ENCODE data around the gene FMR1NB. TPM values are rescaled to one million over a fixed set of nuclear protein-coding genes. Genes with fewer than 3 reads are reported as not detected.

Gene FMR1NB
- total RNA-seq, 1 donor from 2014 or later: not detected

DNA sequence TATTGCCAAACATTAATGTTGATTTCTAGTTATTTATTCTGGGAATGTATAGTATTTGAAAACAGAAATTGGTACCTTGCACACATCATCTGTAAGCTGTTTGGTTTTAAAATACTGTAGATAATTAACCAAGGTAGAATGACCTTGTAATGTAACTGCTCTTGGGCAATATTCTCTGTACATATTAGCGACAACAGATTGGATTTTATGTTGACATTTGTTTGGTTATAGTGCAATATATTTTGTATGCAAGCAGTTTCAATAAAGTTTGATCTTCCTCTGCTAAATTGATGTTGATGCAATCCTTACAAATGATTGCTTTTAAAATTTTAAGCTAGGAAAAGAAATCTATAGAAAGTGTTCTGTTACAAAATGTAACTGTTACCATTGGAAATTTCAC, 30.8 kb upstream of the FMR1NB start:
- Mint-ChIP-seq H3K36me3 (ENCODE audit: low read depth) (peaks cover 28% of the 10 kb centered on the region), H3K27ac (no peak overlapping the region), H3K9me3 (no peaks in the 10 kb centered on the region), H3K4me3 (no peak overlapping the region), H3K4me1 (no peaks in the 10 kb centered on the region), H3K27me3 (no peaks in the 10 kb centered on the region)
- CTCF ChIA-PET: no interaction called here
- POLR2A ChIA-PET: no interaction called here
- TF ChIP-seq, protein P1, sequence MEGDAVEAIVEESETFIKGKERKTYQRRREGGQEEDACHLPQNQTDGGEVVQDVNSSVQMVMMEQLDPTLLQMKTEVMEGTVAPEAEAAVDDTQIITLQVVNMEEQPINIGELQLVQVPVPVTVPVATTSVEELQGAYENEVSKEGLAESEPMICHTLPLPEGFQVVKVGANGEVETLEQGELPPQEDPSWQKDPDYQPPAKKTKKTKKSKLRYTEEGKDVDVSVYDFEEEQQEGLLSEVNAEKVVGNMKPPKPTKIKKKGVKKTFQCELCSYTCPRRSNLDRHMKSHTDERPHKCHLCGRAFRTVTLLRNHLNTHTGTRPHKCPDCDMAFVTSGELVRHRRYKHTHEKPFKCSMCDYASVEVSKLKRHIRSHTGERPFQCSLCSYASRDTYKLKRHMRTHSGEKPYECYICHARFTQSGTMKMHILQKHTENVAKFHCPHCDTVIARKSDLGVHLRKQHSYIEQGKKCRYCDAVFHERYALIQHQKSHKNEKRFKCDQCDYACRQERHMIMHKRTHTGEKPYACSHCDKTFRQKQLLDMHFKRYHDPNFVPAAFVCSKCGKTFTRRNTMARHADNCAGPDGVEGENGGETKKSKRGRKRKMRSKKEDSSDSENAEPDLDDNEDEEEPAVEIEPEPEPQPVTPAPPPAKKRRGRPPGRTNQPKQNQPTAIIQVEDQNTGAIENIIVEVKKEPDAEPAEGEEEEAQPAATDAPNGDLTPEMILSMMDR (IDR thresholded peaks at IDR 0.05): no peak
- no peak for DNase-seq
- no peak for ATAC-seq (ENCODE audit: low read depth)
- intact Hi-C loops (cut with micrococcal nuclease): no loop called here

DNA sequence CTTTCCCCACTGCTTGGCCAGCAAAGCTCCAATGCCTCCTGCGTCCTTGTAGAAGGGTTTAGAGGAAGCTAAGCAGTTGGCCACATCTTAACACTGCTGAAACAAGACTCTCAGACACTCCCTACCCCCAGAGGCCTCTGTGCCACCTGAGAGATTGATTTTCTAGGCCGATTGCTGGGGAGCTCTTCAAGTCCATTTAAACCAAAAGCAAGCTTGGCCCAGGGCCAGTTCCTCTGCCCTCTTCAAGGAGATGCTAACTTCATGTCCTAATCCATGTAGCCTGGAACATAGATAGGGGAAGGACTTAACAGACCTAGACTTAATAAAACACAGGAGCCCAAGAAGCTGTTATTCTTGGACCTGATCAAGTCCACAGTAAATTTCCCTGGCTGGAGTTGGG, 27.2 kb upstream of the FMR1NB start:
- Mint-ChIP-seq H3K36me3 (ENCODE audit: low read depth) (peaks cover 14% of the 10 kb centered on the region), H3K27ac (no peak overlapping the region), H3K27me3 (no peaks in the 10 kb centered on the region), H3K4me1 (no peaks in the 10 kb centered on the region), H3K9me3 (no peaks in the 10 kb centered on the region), H3K4me3 (no peak overlapping the region)
- ATAC-seq (ENCODE audit: low read depth) (no peak), DNase-seq (no peak)
- intact Hi-C loops (cut with micrococcal nuclease): no loop called here
- TF ChIP-seq, protein P1 (IDR thresholded peaks at IDR 0.05): no peak
- CTCF ChIA-PET: no interaction called here
- POLR2A ChIA-PET: no interaction called here

DNA sequence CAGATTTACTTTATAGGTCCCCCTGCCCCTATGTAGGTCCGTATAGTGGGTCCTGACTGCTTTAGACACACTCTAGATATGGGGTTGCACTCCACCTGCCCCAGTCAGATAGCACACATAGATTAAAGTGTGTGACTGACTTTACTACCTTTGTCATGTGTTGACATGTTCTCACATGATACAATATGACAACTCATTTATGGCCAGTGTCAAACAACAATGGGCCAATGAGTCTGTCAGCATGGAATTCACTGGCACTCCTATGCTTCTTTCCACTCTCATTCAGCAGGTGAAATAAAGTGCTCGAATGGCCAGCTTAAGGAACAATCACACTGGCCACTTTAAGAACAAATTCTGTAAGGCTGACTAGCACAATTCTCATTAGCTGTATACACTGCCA, 23.8 kb upstream of the FMR1NB start:
- DNase-seq (no peak), ATAC-seq (ENCODE audit: low read depth) (no peak)
- no peak overlapping the region for H3K4me3 Mint-ChIP-seq
- TF ChIP-seq, protein P1 (IDR thresholded peaks at IDR 0.05): no peak
- no peaks in the 10 kb centered on the region for H3K4me1 Mint-ChIP-seq
- POLR2A ChIA-PET: no interaction called here
- H3K27ac Mint-ChIP-seq: no peak overlapping the region
- H3K27me3 Mint-ChIP-seq: no peaks in the 10 kb centered on the region
- intact Hi-C loops (cut with micrococcal nuclease): no loop called here
- no peaks in the 10 kb centered on the region for H3K36me3 Mint-ChIP-seq (ENCODE audit: low read depth)
- CTCF ChIA-PET: no interaction called here
- H3K9me3 Mint-ChIP-seq: no peaks in the 10 kb centered on the region

DNA sequence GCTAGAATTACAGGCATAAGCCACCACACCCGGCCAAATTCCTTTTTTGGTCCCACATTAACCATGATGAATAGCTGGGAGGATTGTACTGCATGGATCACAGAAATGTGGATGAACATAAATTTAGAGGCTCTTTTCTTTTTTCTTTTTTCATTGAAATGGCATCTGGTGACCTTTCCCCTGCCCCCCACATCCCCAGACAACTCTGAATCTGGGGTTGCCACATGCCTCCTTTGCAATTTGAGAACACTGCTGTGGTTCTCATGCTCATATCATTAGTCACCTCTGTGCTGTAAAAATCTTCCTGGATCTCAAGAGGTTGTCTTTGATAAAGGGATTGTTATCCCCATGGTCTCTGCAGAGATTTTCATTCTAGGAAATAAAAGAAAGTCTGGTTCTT, 22.8 kb upstream of the FMR1NB start:
- ATAC-seq (ENCODE audit: low read depth) (no peak), DNase-seq (no peak)
- ChIA-PET CTCF (no interaction called here), POLR2A (no interaction called here)
- Mint-ChIP-seq H3K4me3 (no peak overlapping the region), H3K4me1 (no peaks in the 10 kb centered on the region), H3K9me3 (no peaks in the 10 kb centered on the region), H3K27ac (no peak overlapping the region), H3K36me3 (ENCODE audit: low read depth) (no peaks in the 10 kb centered on the region), H3K27me3 (no peaks in the 10 kb centered on the region)
- intact Hi-C loops (cut with micrococcal nuclease): no loop called here
- TF ChIP-seq, protein P1 (IDR thresholded peaks at IDR 0.05): no peak

DNA sequence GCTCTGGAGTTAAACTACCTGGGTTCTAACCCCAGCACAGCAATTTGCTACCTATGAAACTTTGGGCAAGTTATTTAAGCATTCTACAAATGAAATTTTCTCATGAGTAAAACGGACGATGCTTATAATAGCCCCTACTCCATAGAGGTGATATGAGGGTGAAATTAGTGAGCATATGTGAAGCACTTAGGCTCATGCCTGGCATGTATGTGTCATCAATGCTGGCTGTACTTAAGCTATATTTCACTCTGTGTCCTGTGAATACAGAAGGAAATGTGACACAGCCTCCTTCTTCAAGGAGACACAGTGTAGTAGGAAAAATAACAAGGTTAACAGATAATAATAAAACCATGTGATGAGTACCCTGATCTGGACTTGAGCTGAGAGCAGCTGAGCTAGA, 20.4 kb upstream of the FMR1NB start:
- CTCF ChIA-PET: no interaction called here
- H3K9me3 Mint-ChIP-seq: no peaks in the 10 kb centered on the region
- H3K4me1 Mint-ChIP-seq: no peaks in the 10 kb centered on the region
- ATAC-seq (ENCODE audit: low read depth) (no peak), DNase-seq (no peak)
- H3K36me3 Mint-ChIP-seq (ENCODE audit: low read depth): no peaks in the 10 kb centered on the region
- H3K4me3 Mint-ChIP-seq: no peak overlapping the region
- intact Hi-C loops (cut with micrococcal nuclease): no loop called here
- no peak overlapping the region for H3K27ac Mint-ChIP-seq
- peaks cover 3% of the 10 kb centered on the region for H3K27me3 Mint-ChIP-seq
- TF ChIP-seq, protein P1 (IDR thresholded peaks at IDR 0.05): no peak
- POLR2A ChIA-PET: no interaction called here

Data from activated B cell treated with CpG ODN at 0.5 μM for 24 hours (primary cell).